Stimulated activated CD4-positive, alpha-beta T cell treated with anti-CD3 and anti-CD28 coated beads, Interleukin-4, amount 100 ng/mL, for 24 hours (primary cell): ENCODE results near the gene SPDYC.

Experiments used
- DNase-seq: peaks from one replicate; pipeline ENCODE4 v3.0.0-alpha.2; 2020

SPDYC gene

DNA sequence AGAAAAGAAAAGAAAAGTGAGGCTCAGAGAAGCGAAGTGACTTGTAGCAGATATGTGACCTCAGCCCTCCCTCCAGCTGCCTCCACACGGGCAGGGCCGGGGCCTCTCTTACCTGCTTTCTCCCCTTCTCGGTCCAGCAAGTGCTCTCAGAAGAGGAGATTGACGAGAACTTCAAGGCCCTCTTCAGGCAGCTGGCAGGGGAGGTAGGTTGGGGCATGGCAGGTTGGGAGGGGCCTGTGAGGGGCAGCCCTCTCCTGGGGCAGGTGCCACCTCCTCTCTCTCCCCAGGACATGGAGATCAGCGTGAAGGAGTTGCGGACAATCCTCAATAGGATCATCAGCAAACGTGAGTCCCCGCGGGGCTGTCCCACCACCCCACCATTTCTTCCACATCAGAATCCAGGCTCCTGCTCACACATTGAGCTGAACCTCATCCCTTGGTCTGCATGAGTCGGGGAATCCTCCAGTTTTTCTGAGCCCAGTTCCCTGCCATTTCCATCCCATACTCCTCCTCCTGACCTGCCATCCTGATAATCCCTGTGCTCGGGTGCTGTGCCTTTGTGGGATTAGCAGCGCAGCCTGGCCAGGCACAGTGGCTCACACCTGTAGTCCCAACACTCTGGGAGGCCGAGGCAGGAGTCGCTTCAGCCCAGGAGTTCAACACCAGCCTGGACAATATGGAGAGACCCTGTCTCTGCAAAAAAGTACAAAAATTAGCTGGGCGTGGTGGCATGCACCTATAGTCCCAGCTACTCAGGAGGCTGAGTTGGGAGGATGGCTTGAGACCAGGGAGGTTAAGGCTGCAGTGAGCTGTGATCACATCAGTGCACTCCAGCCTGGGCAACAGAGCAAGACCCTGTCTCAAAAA, 38.1 kb downstream of the SPDYC start:
- DNase-seq: no peak

DNA sequence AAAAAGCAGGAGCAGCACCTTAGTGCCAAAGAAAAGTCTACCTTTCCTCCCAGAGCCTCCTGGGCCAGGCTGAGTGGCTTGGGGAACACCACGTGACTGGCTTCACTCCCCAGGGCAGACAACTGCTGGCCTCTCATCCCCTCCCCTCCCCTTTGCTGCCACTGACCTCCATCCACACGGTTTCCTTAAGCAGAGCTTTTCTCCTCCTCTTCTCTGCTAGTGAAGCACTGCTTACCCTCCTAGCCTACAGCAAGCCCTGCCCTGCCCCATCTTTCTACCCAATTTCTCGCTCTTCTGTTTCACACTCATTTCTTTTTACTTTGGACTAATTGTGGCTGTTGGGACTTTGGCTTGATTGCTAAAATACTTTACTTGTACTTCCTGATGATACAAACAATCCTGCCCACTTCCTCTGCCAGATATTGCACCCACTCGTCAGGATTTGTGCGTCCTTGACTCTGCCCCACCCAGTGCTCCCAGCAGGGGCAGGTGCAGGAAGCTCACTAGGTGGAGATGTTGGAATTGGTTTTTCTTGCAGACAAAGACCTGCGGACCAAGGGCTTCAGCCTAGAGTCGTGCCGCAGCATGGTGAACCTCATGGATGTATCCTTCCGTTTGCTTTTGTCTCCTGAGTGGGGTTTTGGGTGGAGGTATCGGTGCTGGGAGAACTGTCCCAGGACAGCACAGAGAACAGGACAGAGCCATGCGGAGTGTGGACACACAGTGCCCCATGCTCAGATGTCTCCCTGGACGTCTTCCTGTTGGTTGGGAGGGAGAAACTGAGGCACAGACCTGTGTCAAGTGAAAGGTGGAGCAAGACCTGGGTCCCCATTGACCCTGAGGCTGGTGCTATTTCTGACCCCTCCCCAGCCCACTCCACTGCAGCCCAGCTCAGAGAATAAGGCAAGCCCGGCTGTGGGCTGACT, 39.0 kb downstream of the SPDYC start:
- DNase-seq: no peak

DNA sequence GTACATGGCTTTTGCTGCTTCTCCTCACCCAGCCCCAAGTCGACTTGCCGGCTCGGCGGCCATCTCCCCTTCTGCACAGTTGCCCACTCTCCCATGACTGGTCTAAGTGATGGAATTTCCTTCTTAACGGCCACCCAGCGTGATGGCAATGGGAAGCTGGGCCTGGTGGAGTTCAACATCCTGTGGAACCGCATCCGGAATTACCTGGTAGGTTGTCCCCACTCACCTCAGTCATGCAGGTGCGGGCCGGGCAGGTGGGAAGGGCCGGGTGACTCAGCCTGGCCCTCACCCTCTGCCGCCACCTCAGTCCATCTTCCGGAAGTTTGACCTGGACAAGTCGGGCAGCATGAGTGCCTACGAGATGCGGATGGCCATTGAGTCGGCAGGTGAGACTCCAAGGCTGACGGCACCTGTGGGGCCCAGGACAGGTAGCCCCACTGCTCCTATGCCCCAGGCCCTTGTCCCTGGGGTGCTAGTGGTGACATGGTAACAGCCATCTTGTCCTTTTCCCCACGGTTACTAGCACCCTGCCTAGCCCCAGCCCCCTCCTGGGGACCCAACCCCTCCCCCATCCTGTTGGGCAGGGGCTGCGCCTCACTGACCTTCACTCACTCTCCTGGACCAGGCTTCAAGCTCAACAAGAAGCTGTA, 39.8 kb downstream of the SPDYC start:
- DNase-seq: no peak

DNA sequence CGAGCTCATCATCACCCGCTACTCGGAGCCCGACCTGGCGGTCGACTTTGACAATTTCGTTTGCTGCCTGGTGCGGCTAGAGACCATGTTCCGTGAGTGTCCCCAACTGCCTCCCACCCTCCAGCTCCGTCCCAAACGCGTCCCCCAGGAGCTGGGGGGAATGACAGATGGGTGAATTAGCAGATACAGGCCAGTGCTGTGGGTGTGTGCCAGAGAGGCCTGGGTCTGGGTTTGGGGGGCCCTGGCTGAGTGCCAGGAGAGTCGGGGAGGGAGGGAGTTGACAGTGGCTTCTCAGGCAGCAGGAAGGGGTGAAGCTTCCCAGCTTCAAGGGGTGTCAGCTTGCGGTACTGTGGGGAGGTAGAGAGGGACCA, 40.3 kb downstream of the SPDYC start:
- DNase-seq: no peak

DNA sequence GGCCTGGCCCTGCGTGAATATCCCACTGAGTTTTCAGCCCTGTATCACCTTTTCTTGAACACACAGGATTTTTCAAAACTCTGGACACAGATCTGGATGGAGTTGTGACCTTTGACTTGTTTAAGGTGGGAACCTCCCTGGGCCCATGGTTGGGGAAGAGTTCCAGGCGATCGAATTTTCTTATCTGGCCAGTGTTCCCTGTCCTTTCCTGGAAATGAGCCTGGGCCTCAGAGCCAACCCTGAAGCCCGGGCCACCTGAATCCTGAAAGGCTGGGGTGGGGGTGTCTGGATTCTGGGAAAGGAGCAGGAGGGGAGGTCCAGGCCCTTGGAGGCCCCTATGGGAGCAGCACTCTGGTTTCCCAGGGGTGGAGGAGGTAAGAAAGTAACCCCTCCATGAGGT, 40.7 kb downstream of the SPDYC start:
- no peak for DNase-seq

DNA sequence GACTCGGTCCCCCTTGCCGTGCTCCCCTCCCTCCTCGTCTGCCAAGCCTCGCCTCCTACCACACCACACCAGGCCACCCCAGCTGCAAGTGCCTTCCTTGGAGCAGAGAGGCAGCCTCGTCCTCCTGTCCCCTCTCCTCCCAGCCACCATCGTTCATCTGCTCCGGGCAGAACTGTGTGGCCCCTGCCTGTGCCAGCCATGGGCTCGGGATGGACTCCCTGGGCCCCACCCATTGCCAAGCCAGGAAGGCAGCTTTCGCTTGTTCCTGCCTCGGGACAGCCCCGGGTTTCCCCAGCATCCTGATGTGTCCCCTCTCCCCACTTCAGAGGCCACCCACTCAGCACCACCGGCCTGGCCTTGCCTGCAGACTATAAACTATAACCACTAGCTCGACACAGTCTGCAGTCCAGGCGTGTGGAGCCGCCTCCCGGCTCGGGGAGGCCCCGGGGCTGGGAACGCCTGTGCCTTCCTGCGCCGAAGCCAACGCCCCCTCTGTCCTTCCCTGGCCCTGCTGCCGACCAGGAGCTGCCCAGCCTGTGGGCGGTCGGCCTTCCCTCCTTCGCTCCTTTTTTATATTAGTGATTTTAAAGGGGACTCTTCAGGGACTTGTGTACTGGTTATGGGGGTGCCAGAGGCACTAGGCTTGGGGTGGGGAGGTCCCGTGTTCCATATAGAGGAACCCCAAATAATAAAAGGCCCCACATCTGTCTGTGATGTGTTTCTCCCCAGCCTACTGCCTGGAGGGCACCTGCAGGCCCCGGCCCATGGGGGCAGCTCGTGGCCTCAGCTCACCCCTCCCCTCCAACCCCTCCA, 41.5 kb downstream of the SPDYC start:
- no peak for DNase-seq

DNA sequence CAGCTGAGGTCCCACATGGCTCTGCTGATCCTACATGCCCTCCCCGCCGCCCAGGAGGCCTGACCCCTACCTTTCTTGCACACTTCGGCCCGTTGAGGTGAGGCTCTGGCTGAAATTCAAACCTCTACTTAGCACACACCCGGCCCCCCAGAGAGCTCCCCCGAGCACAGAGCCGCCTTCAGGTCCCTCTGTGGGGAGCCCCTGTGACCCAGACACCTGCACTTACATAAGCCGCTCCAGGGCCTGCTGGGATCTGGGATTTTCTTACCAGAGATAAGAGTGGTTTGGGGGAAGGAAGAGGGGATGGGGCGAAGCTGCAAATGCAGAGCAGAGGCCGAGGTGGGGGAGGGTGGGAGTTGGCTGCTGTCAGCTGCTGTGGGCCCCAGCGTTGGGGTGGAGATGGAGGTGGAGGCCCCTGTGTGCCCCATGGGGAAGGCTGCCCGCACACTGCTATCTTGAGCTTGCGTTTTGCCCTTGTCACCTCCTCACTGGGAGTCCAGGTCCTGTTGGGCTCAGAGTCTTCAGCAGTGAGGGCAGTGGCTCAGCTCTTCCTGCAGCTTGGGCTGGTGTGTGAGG, 42.3 kb downstream of the SPDYC start:
- DNase-seq: no peak

DNA sequence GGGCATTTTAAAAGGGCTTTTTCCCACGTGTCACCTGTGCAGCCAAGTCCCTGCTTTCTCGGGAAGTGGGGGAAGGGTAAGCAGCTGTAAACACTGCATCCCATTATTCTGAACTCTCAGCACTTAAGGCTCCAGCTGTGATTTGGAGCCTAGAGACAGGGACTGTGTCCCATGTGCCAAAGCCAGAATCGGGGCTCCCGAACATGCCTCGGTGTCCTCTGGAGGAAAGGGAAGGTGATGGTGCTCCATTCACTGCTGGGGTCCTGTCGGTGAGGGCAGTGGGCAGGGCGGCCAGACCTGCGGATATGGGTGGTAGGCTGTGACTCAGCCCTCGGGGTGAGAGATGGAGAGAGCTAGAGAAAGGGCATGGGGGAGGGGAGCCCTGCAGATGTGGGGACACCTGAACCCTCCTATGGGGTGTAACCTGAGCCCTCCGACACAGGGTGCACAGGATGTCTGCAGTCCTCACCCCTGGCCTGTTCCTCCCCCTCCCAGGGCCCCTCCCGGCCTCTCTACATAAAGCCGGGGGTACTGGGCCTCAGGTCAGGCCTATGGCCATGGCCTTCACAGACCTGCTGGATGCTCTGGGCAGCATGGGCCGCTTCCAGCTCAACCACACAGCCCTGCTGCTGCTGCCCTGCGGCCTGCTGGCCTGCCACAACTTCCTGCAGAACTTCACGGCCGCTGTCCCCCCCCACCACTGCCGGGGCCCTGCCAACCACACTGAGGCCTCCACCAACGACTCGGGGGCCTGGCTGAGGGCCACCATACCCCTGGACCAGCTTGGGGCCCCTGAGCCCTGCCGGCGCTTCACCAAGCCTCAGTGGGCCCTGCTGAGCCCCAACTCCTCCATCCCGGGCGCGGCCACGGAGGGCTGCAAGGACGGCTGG, 43.5 kb downstream of the SPDYC start:
- no peak for DNase-seq

DNA sequence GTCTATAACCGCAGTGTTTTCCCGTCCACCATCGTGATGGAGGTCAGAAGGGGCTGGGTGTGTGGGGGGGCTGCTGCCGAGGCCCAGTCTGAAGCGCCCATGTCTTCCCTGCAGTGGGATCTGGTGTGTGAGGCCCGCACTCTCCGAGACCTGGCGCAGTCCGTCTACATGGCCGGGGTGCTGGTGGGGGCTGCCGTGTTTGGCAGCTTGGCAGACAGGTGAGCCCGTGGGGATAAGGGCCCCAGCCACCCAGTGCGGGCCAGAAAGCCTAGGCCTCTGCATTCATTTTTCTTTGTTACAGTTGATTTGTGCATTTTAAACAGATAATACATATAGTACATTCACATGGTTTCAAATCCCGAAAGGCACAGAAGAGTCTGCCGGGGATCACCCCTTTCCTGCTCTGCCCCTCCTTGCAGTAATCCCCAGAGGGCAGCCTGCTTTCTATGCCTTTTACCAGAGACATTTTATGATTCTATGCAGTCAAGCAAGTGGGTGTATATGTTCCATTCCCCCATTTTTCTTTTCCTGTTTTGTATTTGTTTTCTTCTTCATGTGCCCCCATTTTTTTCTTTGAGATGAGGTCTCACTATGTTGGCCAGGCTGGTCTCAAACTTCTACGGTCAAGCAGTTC, 44.3 kb downstream of the SPDYC start:
- no peak for DNase-seq

DNA sequence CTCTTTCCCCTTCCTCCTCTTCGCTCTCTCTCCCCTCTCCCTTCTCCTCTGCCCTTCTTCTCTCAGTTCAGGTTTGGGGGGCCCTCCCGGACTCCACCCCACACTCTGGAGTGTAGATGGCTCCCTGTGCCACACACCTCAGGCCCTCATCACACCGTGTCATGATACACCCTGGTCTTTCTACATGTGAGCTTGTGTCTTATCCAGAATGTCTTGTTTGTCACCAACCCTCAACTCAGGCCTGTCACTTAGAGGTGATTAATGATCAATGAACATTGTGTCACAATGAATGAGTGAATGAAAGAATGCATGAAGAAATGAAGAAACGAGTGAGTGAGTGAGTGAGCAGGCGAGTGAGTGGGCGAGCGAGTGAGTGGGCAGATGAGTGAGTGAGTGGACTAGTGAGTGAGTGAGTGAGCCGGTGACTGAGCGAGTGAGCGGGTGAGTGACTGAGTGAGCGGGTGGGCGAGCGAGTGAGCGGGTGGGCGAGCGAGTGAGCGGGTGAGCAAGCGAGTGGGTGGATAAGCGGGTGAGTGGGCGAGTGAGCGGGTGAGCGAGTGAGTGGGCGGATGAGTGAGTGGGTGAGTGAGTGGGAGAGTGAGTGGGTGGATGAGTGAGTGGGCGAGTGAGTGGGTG, 45.5 kb downstream of the SPDYC start:
- peak; percentile 40 for DNase-seq

DNA sequence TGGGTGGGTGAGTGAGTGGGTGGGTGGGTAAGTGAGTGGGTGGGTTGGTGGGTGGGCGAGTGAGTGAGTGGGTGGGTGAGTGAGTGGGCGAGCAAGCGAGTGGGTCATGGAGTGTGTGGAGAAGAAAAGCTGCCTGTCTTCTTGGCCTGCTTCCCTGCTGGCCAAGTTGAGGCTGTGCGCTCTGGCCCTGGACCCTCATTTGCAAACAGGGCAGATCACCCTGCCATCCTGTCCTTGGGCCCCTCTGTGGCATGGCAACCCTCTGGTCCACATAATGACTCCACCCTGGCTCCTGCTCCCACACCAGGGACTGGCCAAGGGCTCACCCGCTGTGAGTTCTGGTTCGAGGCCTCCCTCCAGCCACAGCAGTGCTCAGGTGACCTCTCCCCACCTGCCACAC, 46.8 kb downstream of the SPDYC start:
- no peak for DNase-seq

DNA sequence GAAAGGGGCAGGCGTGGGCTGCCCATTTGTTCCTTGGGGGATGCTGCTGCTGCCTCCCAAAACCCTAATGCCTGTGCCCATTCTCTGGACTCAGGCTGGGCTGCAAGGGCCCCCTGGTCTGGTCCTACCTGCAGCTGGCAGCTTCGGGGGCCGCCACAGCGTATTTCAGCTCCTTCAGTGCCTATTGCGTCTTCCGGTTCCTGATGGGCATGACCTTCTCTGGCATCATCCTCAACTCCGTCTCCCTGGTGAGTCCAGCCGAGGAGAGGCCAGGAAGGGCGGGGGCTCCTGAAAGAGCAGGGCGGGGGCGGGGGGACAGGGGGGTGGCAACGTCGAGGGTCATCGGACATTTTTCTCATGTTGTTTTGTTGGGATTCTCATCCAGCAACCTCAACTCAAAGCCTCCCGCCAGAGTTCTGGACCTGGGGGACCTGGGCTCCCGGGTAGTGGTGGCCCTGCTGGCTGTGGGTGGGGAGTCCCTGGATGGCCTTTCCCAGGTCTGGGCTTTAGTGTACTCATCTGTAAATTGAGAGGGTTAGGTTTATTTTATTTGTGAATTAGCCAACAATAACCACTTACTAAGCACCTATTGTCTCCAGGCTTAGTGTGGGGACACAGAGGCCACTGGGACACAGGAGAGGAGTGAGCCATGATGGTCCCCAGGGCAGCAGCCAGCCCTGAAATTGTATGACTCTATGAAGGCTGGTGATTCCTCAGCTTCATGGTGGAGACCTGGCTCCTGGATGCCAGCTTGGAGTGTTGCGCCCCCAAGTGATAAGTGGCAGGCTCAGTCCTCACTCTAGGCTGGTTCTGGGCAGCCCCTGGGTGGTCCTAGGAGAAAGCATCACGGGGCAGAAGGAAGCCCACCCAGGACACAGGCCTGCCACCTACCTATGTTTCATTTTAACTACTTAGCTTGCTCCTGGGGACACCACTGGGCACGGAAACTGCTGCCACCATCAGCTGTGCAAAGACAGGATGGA, 47.7 kb downstream of the SPDYC start:
- no peak for DNase-seq

DNA sequence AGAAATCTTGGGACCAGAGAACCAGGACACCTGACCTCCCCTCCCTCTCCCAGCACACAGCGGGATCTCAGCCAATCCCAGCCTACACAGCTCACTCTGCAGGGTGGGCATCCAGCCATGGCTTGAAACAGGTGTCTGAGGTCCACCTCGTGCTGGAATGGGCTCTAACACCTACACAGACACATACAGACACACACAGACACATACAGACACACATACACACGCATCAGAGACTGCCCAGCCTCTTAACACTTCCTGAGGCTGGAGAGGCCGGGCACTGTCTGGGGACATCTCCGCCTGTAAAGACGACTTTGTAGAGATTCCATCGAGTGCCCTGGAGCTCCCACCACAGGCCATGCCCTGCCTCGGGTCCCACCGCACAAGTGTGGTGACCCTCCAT, 48.4 kb downstream of the SPDYC start:
- DNase-seq: no peak

DNA sequence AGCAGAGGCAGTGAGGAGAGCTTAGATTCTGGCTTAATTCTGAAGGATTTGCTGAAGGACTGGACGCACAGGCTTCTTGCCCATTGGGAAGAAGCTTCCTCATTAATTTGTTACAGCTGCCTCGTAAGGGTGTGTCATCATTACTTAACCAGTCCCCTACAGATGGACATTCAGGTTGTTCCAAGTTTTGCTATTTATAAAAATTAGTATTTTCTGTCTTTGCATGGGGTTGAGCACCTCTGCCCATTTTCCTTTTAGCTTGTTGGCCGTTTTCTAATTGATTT, 49.8 kb downstream of the SPDYC start:
- DNase-seq: no peak

DNA sequence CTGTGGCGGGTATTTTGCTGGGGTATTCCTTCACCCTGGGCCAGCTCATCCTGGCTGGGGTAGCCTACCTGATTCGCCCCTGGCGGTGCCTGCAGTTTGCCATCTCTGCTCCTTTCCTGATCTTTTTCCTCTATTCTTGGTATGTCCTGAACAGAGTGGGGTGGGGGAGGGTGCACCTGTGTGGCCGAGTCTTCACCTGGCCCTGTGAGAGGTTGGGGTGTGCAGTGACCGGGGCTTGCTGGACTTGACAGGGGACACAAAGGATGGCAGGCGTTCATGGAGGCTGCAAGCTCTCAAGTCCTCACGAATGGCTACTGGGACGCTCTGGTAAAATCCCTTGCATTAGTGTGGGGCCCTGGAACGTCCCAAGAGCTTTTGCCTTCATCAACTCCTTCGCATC, 51.0 kb downstream of the SPDYC start:
- DNase-seq: no peak
